Measurements from ENCODE around the gene TRIAP1.

- no peak for TF ChIP-seq POLR2AphosphoS5 (IDR thresholded peaks at IDR 0.05)
- TF ChIP-seq CTCF (IDR thresholded peaks at IDR 0.05): no peak
- TF ChIP-seq POLR2A (IDR thresholded peaks at IDR 0.05): no peak
Observed at GRCh38 chr12:120489018-120489417, 42.8 kb upstream of the TRIAP1 start.
